ENCODE measurements around the gene MARCHF6.
A peak's percentile ranks its signal among the peaks of the same experiment; 100 is the strongest.

MARCHF6 gene

GRCh38 chr5:10352430-10353240, 860 bp upstream of the MARCHF6 start:
- no peak for TF ChIP-seq FOXK2 (IDR thresholded peaks at IDR 0.05)

DNA sequence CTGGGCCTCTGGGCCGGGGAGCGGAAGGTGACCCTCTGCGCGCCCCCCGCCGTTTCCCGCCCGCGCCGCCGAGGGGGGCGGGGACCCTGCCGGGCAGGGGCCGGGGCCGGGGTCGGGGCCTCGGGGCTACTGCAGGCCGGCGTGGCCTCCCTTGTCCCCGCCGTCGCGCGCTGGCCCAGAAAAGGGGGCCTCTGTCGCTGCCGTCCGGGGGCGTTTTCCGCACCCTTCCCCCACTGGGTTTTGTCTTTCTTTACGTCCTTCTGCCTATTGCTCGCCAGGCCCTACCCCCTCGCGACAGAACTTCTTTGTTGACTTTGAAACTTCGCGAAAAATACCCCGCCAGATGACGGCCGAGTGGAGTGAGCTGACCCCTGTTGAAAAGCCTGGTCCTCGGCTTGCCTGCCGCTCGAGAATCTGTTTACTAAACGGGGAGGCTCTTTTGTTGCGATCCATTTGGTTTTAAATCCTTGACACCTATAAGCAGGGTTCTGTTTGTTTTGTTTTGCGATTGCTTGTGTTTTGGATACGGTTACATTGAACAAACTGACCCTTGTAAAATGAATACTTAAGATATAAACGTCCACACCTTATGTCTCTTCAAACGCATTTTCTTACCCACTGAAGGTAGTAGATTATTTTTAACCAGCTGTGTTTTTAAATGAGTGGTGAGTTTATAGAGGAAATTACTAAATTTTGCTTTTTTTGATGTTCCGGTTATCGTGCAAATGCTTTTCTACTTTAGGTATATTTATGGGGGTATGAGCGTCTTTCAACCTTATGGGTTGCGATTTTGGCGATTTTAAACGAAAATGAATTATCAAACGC, 765 bp downstream of the MARCHF6 start:
- no peak for TF ChIP-seq FOXA1 (IDR thresholded peaks at IDR 0.05)
- TF ChIP-seq TARDBP (IDR thresholded peaks at IDR 0.05) = no peak
- TF ChIP-seq NFRKB (IDR thresholded peaks at IDR 0.05) = no peak
- no peak for TF ChIP-seq FOXM1 (IDR thresholded peaks at IDR 0.05; ENCODE audit: borderline replicate concordance)
- no peak for TF ChIP-seq ARNT (IDR thresholded peaks at IDR 0.05)
- ChIA-PET POLR2A (interaction anchor here (0.6 to 2.6 kb wide), 39 partner anchors 10 to 946 kb away, joined by 3 to 34 read pairs (median 5); partner anchors contain the start of gene ROPN1L), CTCF (interaction anchor here (1.3 to 1.6 kb wide), 1 partner anchor 70 kb away, joined by 4 to 5 read pairs; no protein-coding TSS in a partner anchor)
- DNase-seq (ENCODE audit: extremely low spot score) = peak; percentile 20

More at GRCh38 chr5:10352430-10353240, 860 bp upstream of the MARCHF6 start:
- DNase-seq (ENCODE audit: extremely low spot score) = no peak
- POLR2A ChIA-PET = interaction anchor here (0.9 to 2.6 kb wide), 34 partner anchors 10 to 181 kb away, joined by 3 to 34 read pairs (median 5); partner anchors contain the start of genes ATPSCKMT, CCT5 and ROPN1L
- CTCF ChIA-PET = interaction anchor here (0.8 to 1.6 kb wide), 3 partner anchors 12 to 83 kb away, joined by 3 to 6 read pairs (median 5); no protein-coding TSS in a partner anchor

DNA sequence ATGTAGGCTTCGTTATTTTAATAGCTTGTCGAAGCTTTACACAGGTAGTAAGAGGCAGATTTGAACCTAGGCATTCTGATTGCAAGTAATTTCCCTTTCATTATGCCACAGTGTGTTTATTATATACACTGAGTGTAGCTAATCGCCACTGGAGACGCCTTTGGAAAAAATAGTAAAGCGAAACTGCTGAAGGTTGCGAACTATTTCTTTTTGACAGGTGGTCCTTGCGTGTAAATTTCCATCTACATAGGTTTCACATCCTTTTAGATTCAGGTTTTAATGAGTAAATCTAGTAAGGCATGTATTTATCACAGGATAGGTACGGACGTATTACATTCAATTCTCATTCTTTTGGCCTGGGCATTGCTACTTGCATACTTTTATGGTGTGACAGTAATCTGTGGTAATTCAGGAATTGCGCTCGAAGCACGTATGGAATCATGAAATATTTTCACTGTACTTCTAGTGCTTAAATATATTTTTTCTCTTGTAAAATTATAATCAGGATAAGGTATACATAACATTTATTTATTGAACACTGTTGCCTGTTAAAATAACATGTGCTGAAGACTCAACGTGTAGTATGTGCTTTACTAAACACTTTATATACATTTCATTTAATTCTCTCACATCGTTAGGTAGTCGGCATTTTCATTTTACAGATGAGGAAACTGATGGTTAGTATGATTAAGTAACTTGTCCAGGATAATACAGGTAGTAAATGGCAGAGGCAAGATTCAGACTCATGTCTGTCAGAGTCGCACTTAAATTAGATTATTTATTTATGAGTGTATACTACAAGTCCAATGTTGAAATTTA, 1.8 kb downstream of the MARCHF6 start:
- no peak for DNase-seq (ENCODE audit: extremely low spot score)
- ChIA-PET POLR2A (interaction anchor here (1.1 to 1.5 kb wide), 3 partner anchors 10 to 104 kb away, joined by 3 read pairs; no protein-coding TSS in a partner anchor), CTCF (interaction anchor here (1.3 kb wide), 1 partner anchor 71 kb away, joined by 4 read pairs; no protein-coding TSS in a partner anchor)

DNA sequence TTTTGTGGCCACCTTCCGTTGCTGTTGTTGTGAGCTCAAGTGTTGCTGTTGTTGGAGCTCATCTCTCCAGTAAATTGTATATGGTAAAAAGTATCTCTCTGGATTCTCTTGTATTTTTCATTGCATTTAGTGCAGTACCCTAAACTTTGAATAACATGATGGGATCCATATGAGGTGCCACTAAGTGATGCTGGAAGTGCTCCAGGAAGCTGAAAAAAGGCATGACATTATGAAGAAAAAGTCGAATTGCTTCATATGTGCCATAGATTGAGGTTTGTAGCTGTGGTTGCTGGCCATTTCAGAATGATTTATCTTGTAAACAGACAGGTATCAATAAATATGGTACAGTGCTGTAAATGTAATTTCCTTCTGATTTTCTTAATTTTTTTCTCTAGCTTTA, 5.5 kb downstream of the MARCHF6 start:
- no peak for DNase-seq (ENCODE audit: extremely low spot score)

More for the DNA sequence above, 1.8 kb downstream of the MARCHF6 start:
- TF ChIP-seq BHLHE40 (IDR thresholded peaks at IDR 0.05; ENCODE audit: borderline replicate concordance) = no peak
- no peak for TF ChIP-seq SP1 (IDR thresholded peaks at IDR 0.05)
- TF ChIP-seq CTBP1 (IDR thresholded peaks at IDR 0.05; ENCODE audit: borderline replicate concordance) = no peak
- TF ChIP-seq ARNT (IDR thresholded peaks at IDR 0.05) = no peak
- TF ChIP-seq L3MBTL2 (conservative IDR thresholded peaks at IDR 0.05) = no peak
- TF ChIP-seq ZNF384 (IDR thresholded peaks at IDR 0.05) = no peak
- TF ChIP-seq SUZ12 (IDR thresholded peaks at IDR 0.05) = no peak
- TF ChIP-seq FOXA1 (IDR thresholded peaks at IDR 0.05) = no peak
- no peak for TF ChIP-seq PKNOX1 (IDR thresholded peaks at IDR 0.05)
- no peak for TF ChIP-seq LEF1 (IDR thresholded peaks at IDR 0.05; ENCODE audit: borderline replicate concordance)
- TF ChIP-seq ELF4 (IDR thresholded peaks at IDR 0.05) = no peak
- no peak for TF ChIP-seq FOXM1 (IDR thresholded peaks at IDR 0.05; ENCODE audit: borderline replicate concordance)
- no peak for TF ChIP-seq HDGF (IDR thresholded peaks at IDR 0.05; ENCODE audit: borderline replicate concordance)

DNA sequence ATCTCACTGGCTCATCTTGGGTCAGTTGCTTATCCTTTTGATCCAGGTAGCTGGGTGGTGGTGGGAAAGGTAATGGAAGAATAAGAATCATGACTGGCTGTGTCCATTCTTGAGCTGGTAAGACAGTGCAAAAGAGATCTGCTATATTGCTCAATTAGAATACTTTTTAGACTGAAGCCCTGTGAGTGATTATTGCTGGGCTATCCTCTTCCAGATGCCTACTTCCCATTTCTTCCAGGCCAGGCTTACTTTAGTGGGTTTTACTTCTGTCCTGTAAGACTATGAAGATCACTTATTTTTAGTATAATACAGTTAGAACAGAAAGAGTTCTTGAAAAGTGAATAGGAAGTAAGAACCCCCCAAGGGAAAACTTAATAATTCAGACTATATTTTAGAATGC, 7.2 kb downstream of the MARCHF6 start:
- ChIA-PET POLR2A (no interaction called here), CTCF (interaction anchor here (0.6 kb wide), 1 partner anchor 56 kb away, joined by 3 read pairs; no protein-coding TSS in a partner anchor)
- TF ChIP-seq ARNT (IDR thresholded peaks at IDR 0.05) (no peak), CTBP1 (IDR thresholded peaks at IDR 0.05; ENCODE audit: borderline replicate concordance) (no peak), SUZ12 (IDR thresholded peaks at IDR 0.05) (no peak), LEF1 (IDR thresholded peaks at IDR 0.05; ENCODE audit: borderline replicate concordance) (no peak), PKNOX1 (IDR thresholded peaks at IDR 0.05) (no peak), HDGF (IDR thresholded peaks at IDR 0.05; ENCODE audit: borderline replicate concordance) (no peak), NFRKB (IDR thresholded peaks at IDR 0.05) (no peak), TARDBP (IDR thresholded peaks at IDR 0.05) (no peak), ELF4 (IDR thresholded peaks at IDR 0.05) (no peak), FOXK2 (IDR thresholded peaks at IDR 0.05) (no peak), SP1 (IDR thresholded peaks at IDR 0.05) (no peak)
- no peak for DNase-seq (ENCODE audit: extremely low spot score)

More for the DNA sequence above, 5.5 kb downstream of the MARCHF6 start:
- no peak for TF ChIP-seq ARNT (IDR thresholded peaks at IDR 0.05)
- no peak for TF ChIP-seq SP1 (IDR thresholded peaks at IDR 0.05)
- TF ChIP-seq FOXK2 (IDR thresholded peaks at IDR 0.05) = no peak
- no peak for TF ChIP-seq SUZ12 (IDR thresholded peaks at IDR 0.05)
- no peak for TF ChIP-seq BHLHE40 (IDR thresholded peaks at IDR 0.05; ENCODE audit: borderline replicate concordance)
- TF ChIP-seq LEF1 (IDR thresholded peaks at IDR 0.05; ENCODE audit: borderline replicate concordance) = no peak
- CTCF ChIA-PET = interaction anchor here (0.6 to 1.6 kb wide), 3 partner anchors 70 to 966 kb away, joined by 3 to 7 read pairs (median 3); no protein-coding TSS in a partner anchor
- POLR2A ChIA-PET = no interaction called here
